ENCODE results near the gene CPS1. TPM values are rescaled to one million over a fixed set of nuclear protein-coding genes. Genes with fewer than 3 reads are reported as not detected.

The CPS1 gene
- total and polyA plus RNA-seq, 2 of the 8 experiments (the other 6 are each of a cell fraction or from before 2014, with no cell fraction given) = 7.9 to 15.7 TPM

- Histone ChIP-seq H2BK120ac (replicated peaks; ENCODE audit: low read depth, low read length) (no peak overlapping the region), H3K4ac (replicated peaks; ENCODE audit: insufficient read length, low read depth, low read length) (no peak overlapping the region), H3K4me3 (ENCODE audit: extremely low read depth in 1 of 4, insufficient read depth in 2 of 4, low read depth in 3 of 4, low read length in 4 of 4) (no peak overlapping the region), H3K9ac (replicated peaks in 1 of 4; ENCODE audit: extremely low read depth in 1 of 4, low read depth in 3 of 4, low read length in 3 of 4) (no peak overlapping the region), H3K56ac (replicated peaks; ENCODE audit: insufficient read length, low read depth, low read length) (no peak overlapping the region), H3K23ac (ENCODE audit: insufficient read length) (no peak overlapping the region), H3K9me3 (ENCODE audit: insufficient read depth in 2 of 2, low read depth in 1 of 2, low read length in 1 of 2) (no peaks in the 10 kb centered on the region), H3K79me1 (ENCODE audit: low read depth, low read length) (no peaks in the 10 kb centered on the region), H3K4me2 (ENCODE audit: insufficient read depth in 1 of 2, low read depth in 2 of 2, low read length in 2 of 2) (no peak overlapping the region), H4K8ac (ENCODE audit: extremely low read depth, insufficient read depth, low read length) (no peak overlapping the region), H2AK5ac (ENCODE audit: low read depth, low read length) (no peak overlapping the region), H3K27ac (ENCODE audit: low read depth, low read length) (no peak overlapping the region), H3K4me1 (replicated peaks in 1 of 4; ENCODE audit: control insufficient read depth in 3 of 4, insufficient read depth in 4 of 4, low read length in 3 of 4) (no peaks in the 10 kb centered on the region), H2AFZ (ENCODE audit: low read length) (no peak overlapping the region), H3K18ac (ENCODE audit: extremely low read depth, low read length) (no peak overlapping the region), H3K14ac (ENCODE audit: insufficient read length) (no peak overlapping the region), H2BK5ac (ENCODE audit: low read depth, low read length) (no peak overlapping the region), H3K79me2 (ENCODE audit: control insufficient read depth in 1 of 2, insufficient read depth in 2 of 2, low read length in 2 of 2) (no peaks in the 10 kb centered on the region), H2BK20ac (ENCODE audit: low read length) (no peak overlapping the region), H3K23me2 (ENCODE audit: low read depth, low read length) (no peaks in the 10 kb centered on the region), H2BK15ac (ENCODE audit: low read length) (no peak overlapping the region), H2BK12ac (ENCODE audit: low read depth, low read length) (no peak overlapping the region), H3K27me3 (replicated peaks in 1 of 4; ENCODE audit: control insufficient read depth in 3 of 4, extremely low read depth in 1 of 4, insufficient read depth in 3 of 4, low read length in 3 of 4) (no peaks in the 10 kb centered on the region), H4K5ac (ENCODE audit: insufficient read length, low read depth, low read length) (no peak overlapping the region), H4K91ac (replicated peaks; ENCODE audit: insufficient read length, low read length) (no peak overlapping the region), H4K20me1 (replicated peaks in 1 of 2; ENCODE audit: control insufficient read depth in 1 of 2, insufficient read depth in 2 of 2, low read length in 2 of 2) (no peaks in the 10 kb centered on the region), H3K36me3 (ENCODE audit: control insufficient read depth in 2 of 4, insufficient read depth in 4 of 4, low read length in 3 of 4) (no peaks in the 10 kb centered on the region)
- CTCF ChIA-PET (ENCODE audit: partially characterized antibody) = interaction anchor here (1.0 to 2.3 kb wide), 4 partner anchors 9 to 383 kb away, joined by 3 to 8 read pairs (median 4); no protein-coding TSS in a partner anchor
- DNase-seq (ENCODE audit: low read depth in 1 of 2, low spot score in 2 of 2) (no peak), FAIRE-seq (no peak)
- POLR2A ChIA-PET (ENCODE audit: partially characterized antibody) = no interaction called here
- 73% methylated on average over 1 of the region's 1 CpG; no CpG with 5 or more reads in 1 of the 2 experiments for WGBS, 2 experiments (ENCODE audit: extremely low coverage in 1 of 2, insufficient coverage in 1 of 2, insufficient read length in 1 of 2, insufficient replicate concordance in 2 of 2, low coverage in 1 of 2, low lambda C conversion rate in 2 of 2, missing lambda C conversion rate in 1 of 2)
- TF ChIP-seq SIX5 (IDR thresholded peaks at IDR 0.05; ENCODE audit: low read depth, low read length) = no peak
- no peak for TF ChIP-seq RXRA (IDR thresholded peaks at IDR 0.05; ENCODE audit: insufficient read depth, low read depth, low read length)
- TF ChIP-seq EZH2 (IDR thresholded peaks at IDR 0.05; ENCODE audit: low read depth, low read length, severe bottlenecking) = no peak
- TF ChIP-seq KDM5A (IDR thresholded peaks at IDR 0.05; ENCODE audit: low read length) = no peak
- TF ChIP-seq TCF12 (IDR thresholded peaks at IDR 0.05; ENCODE audit: low read depth, low read length) = no peak
- TF ChIP-seq RNF2 (IDR thresholded peaks at IDR 0.05; ENCODE audit: borderline replicate concordance, low read depth, low read length, missing control alignments, poor library complexity, severe bottlenecking) = no peak
- no peak for TF ChIP-seq NRF1 (IDR thresholded peaks at IDR 0.05; ENCODE audit: low read depth, low read length)
- TF ChIP-seq EP300 (IDR thresholded peaks at IDR 0.05; ENCODE audit: borderline replicate concordance in 1 of 2, low read depth in 2 of 2, low read length in 2 of 2) = no peak
- no peak for TF ChIP-seq TEAD4 (IDR thresholded peaks at IDR 0.05; ENCODE audit: low read depth, low read length)
- no peak for TF ChIP-seq SP2 (IDR thresholded peaks at IDR 0.05; ENCODE audit: low read length)
- TF ChIP-seq CREB1 (IDR thresholded peaks at IDR 0.05) = no peak
- TF ChIP-seq GTF2F1 (IDR thresholded peaks at IDR 0.05; ENCODE audit: borderline replicate concordance, low read depth, low read length) = no peak
- no peak for TF ChIP-seq CEBPB (IDR thresholded peaks at IDR 0.05; ENCODE audit: low read depth, low read length)
- TF ChIP-seq MAFK (IDR thresholded peaks at IDR 0.05; ENCODE audit: low read depth, low read length) = no peak
- no peak for TF ChIP-seq NANOG (IDR thresholded peaks at IDR 0.05; ENCODE audit: insufficient read depth, low read depth, low read length, poor library complexity, severe bottlenecking)
These were observed 116.7 kb downstream of the CPS1 start for GRCh38 chr2:210673117-210673516.
